GM18867 (cell line): Measurements from ENCODE around the gene LRRFIP2.

Experiments
- ATAC-seq: cut with Tn5 transposase; IDR thresholded peaks from one replicate; pipeline ENCODE4 v1.9.1; 2021; ENCODE audit warnings: mild to moderate bottlenecking, moderate library complexity; ENCODE audit not compliant: unreplicated experiment

Gene LRRFIP2

GRCh38 chr3:37118163-37118562 is 56.2 kb downstream of the LRRFIP2 start:
- no peak for ATAC-seq

- ATAC-seq: no peak
Measured at GRCh38 chr3:37117548-37117947, 56.8 kb downstream of the LRRFIP2 start.

GRCh38 chr3:37116998-37117397 is 57.4 kb downstream of the LRRFIP2 start:
- no peak for ATAC-seq

GRCh38 chr3:37115446-37115845 is 58.9 kb downstream of the LRRFIP2 start:
- no peak for ATAC-seq

GRCh38 chr3:37114251-37115145 is 59.9 kb downstream of the LRRFIP2 start:
- ATAC-seq: no peak

- no peak for ATAC-seq
Measured at GRCh38 chr3:37112987-37113386, 61.4 kb downstream of the LRRFIP2 start.

GRCh38 chr3:37111199-37111598 is 63.2 kb downstream of the LRRFIP2 start:
- ATAC-seq: no peak

- no peak for ATAC-seq
Measured at GRCh38 chr3:37107846-37108245, 66.5 kb downstream of the LRRFIP2 start.

- ATAC-seq: no peak
Measured at GRCh38 chr3:37103103-37103808, 71.1 kb downstream of the LRRFIP2 start.

GRCh38 chr3:37100411-37100810 is 74.0 kb downstream of the LRRFIP2 start:
- ATAC-seq: no peak

GRCh38 chr3:37099469-37099868 is 74.9 kb downstream of the LRRFIP2 start:
- no peak for ATAC-seq

GRCh38 chr3:37098884-37099283 is 75.5 kb downstream of the LRRFIP2 start:
- no peak for ATAC-seq

GRCh38 chr3:37097776-37098175 is 76.6 kb downstream of the LRRFIP2 start:
- no peak for ATAC-seq

- ATAC-seq: no peak
Measured at GRCh38 chr3:37096975-37097374, 77.4 kb downstream of the LRRFIP2 start.

- ATAC-seq: no peak
Measured at GRCh38 chr3:37096288-37096687, 78.1 kb downstream of the LRRFIP2 start.

- ATAC-seq: no peak
Measured at GRCh38 chr3:37094636-37095035, 79.7 kb downstream of the LRRFIP2 start.

GRCh38 chr3:37093481-37093880 is 80.9 kb downstream of the LRRFIP2 start:
- ATAC-seq: no peak

- ATAC-seq: no peak
Measured at GRCh38 chr3:37092484-37092883, 81.9 kb downstream of the LRRFIP2 start.

- no peak for ATAC-seq
Measured at GRCh38 chr3:37087870-37088269, 86.5 kb downstream of the LRRFIP2 start.

- no peak for ATAC-seq
Measured at GRCh38 chr3:37086918-37087317, 87.5 kb downstream of the LRRFIP2 start.

GRCh38 chr3:37082317-37082716 is 92.1 kb downstream of the LRRFIP2 start:
- no peak for ATAC-seq

- ATAC-seq: no peak
Measured at GRCh38 chr3:37075955-37076354, 98.4 kb downstream of the LRRFIP2 start.
